A549 (cell line): Measurements from ENCODE around the gene MBNL2.

Experiments
- CHD2 ChIP-seq: fragments of 150-350 bp; IDR thresholded peaks from 2 replicates; pipeline ENCODE4 v1.6.1; 2014; ENCODE audit warnings: low read length; ENCODE audit not compliant: partially characterized antibody
- EHF ChIP-seq: fragments of 250-450 bp; sonication (Bioruptor Pico); IDR thresholded peaks from 2 replicates; pipeline ENCODE4 v1.5.0; 2020; ENCODE audit warnings: mild to moderate bottlenecking
- EP300 ChIP-seq, 2 experiments: fragments of >200 bp; sonication (Bioruptor Twin); formaldehyde crosslinking; IDR thresholded peaks; 2 replicates in 1 of 2; 3 replicates in 1 of 2; pipeline ENCODE4 v1.6.1; 2016 to 2017
- FOSL2 ChIP-seq, 2 experiments: fragments of 450-650 bp in 1 of 2; fragments of >200 bp in 1 of 2; sonication (Bioruptor Twin) in 1 of 2; formaldehyde crosslinking; IDR thresholded peaks; 2 replicates each; pipeline versions ENCODE4 v1.5.0 to v1.6.1; 2016 to 2020; ENCODE audit warnings: mild to moderate bottlenecking in 1 of 2, moderate library complexity in 1 of 2
- POLR2A ChIP-seq: IDR thresholded peaks from 2 replicates; pipeline ENCODE4 v1.6.1; 2012; ENCODE audit warnings: mild to moderate bottlenecking, low read length
- RAD21 ChIP-seq, 2 experiments: fragments of >200 bp in 1 of 2; sonication (Bioruptor Twin) in 1 of 2; formaldehyde crosslinking in 1 of 2; IDR thresholded peaks in 1 of 2; conservative IDR thresholded peaks in 1 of 2; 2 replicates in 1 of 2; 3 replicates in 1 of 2; pipeline ENCODE4 v1.6.1; 2012 to 2018; ENCODE audit warnings: inconsistent platforms in 1 of 2
- TF ChIP-seq, protein P1 (sequence below): fragments of >200 bp; sonication (Bioruptor Twin); formaldehyde crosslinking; IDR thresholded peaks from 3 replicates; pipeline ENCODE4 v1.5.1; 2016
- TF ChIP-seq, protein P2 (sequence below): IDR thresholded peaks from 2 replicates; pipeline ENCODE4 v1.6.1; 2012

DNA sequence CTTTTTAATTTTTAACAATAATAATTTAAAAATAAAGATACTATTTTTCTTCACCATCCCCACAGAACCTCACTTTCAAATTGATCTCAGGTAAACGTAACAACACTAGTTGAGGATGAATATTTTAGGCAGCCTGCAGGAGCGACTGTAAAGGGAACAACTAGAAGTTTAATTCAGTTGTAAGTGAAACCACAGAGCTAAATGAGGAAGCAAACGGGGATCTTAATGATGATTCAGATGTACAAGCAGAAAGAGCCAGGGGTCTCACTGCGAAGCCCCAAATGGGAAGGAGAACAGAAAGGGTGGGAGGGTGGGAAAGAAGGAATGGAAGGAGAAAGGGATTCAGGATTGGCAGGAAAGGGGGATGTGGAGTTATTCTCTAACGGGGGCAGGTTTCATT is 157.3 kb downstream of the MBNL2 start:
- TF ChIP-seq FOSL2 (IDR thresholded peaks at IDR 0.05) (no peak), FOSL2 (CRISPR knock-in tag; IDR thresholded peaks at IDR 0.05) (no peak), POLR2A (no peak), CHD2 (no peak), EP300 (IDR thresholded peaks at IDR 0.05) (no peak), EHF (no peak), RAD21 (conservative IDR thresholded peaks at IDR 0.05 in 1 of 2, IDR thresholded peaks at IDR 0.05 in 1 of 2) (no peak)
- TF ChIP-seq, protein P1, sequence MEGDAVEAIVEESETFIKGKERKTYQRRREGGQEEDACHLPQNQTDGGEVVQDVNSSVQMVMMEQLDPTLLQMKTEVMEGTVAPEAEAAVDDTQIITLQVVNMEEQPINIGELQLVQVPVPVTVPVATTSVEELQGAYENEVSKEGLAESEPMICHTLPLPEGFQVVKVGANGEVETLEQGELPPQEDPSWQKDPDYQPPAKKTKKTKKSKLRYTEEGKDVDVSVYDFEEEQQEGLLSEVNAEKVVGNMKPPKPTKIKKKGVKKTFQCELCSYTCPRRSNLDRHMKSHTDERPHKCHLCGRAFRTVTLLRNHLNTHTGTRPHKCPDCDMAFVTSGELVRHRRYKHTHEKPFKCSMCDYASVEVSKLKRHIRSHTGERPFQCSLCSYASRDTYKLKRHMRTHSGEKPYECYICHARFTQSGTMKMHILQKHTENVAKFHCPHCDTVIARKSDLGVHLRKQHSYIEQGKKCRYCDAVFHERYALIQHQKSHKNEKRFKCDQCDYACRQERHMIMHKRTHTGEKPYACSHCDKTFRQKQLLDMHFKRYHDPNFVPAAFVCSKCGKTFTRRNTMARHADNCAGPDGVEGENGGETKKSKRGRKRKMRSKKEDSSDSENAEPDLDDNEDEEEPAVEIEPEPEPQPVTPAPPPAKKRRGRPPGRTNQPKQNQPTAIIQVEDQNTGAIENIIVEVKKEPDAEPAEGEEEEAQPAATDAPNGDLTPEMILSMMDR: no peak
- TF ChIP-seq, protein P2, sequence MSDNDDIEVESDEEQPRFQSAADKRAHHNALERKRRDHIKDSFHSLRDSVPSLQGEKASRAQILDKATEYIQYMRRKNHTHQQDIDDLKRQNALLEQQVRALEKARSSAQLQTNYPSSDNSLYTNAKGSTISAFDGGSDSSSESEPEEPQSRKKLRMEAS: no peak
